Measurements from ENCODE around the gene GALNT12. TPM values are rescaled to one million over a fixed set of nuclear protein-coding genes. Genes with fewer than 3 reads are reported as not detected.

Gene GALNT12
- total RNA-seq, 1 donor from 2014 or later = 2.8 TPM

DNA sequence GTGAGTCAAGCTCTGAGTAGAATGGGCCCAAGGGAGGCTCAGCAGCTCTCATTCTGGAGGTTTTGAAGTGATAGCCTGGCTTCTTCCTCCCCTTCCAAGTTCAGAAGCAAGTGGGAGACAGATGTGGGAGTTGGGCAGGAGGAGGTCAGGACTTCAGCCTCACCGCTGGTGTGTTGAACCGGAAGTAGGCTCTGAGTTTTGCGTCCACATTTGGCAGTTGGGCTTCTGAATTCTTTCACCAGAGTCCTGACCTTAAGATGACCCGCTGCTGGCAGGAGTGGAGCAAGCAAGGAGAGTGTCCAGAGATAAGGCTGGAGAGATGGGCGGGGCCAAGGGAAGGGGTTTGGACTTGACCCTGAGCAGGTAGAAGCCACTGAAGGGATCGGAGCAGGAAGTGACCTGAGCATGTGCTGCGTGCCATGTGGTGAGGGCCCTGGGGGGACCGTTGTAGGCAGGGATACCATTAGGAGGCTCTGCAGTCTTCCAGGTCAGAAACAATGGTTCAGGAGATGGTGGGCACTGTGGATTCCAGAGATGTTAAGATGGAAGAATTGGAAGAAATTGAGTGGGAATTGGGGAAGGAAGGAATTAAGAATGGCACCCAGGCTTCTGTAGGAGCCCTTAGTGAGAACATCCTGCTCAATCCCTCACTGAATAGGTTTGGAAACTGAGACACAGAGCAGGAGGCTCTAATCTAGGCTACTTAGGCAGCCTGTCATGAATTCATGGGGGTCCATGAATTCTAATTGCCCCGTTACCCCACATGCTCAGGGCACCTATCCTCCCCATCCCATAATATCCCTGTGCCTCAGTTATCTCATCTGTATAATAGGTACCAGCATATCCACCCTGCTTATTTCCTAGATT, 25.9 kb downstream of the GALNT12 start:
- no peak for DNase-seq

DNA sequence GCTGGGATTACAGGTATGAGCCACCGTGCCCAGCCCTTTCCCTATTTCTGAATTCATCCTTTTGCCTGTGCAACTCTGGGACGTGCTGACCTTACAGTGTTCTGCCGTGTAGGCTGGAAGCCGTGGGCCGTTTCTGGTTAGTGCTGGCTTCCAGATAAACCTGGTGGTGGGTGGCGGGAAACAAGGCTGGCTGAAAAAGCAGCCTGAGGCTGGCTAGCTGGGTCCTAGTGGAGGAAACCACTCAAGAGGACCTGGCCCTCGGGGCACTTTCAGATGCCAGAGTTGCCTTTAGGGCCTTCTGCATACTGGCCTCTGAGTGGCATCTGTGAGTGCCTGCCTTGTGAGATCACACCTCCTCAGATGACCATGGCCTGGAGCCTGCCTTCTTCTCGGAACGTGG, 26.9 kb downstream of the GALNT12 start:
- DNase-seq = no peak

DNA sequence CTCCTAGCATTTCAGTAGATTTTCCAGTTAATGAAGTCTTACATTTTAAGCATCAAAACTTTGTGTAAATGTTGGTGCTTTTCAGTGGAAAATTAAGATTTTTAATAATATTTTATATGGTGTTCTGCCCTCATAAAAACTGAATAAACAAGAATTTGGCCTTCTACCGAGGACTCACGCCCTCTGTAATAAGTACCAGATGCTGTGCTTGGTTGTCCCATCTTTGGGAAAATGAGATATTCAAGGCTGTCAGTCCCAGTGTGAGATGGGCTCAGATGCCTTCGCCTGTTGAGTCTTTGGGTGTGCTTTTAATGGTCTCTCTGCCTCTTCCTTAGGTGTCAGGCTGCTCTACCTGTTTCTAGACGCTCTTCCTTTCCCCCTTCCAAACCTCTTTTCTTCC, 28.7 kb downstream of the GALNT12 start:
- DNase-seq = peak; percentile 4

DNA sequence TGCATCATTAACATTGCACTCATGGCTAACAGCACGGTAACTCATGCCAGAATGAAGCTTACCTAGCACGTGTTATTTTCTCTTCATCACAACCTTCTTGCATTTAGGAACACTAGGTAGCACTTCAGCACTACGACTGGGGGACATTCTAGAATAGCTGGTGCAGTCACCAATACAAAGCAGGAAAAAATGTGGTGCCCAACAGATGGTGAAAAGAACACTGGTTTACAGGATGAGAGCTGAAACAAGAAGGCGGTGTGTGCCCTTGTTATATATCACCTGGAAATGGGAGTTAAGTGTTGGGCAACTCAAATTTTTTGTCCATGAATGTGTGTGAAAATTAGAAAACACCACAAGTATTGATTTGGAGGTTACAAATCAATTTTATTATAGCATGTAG, 30.0 kb downstream of the GALNT12 start:
- no peak for DNase-seq

DNA sequence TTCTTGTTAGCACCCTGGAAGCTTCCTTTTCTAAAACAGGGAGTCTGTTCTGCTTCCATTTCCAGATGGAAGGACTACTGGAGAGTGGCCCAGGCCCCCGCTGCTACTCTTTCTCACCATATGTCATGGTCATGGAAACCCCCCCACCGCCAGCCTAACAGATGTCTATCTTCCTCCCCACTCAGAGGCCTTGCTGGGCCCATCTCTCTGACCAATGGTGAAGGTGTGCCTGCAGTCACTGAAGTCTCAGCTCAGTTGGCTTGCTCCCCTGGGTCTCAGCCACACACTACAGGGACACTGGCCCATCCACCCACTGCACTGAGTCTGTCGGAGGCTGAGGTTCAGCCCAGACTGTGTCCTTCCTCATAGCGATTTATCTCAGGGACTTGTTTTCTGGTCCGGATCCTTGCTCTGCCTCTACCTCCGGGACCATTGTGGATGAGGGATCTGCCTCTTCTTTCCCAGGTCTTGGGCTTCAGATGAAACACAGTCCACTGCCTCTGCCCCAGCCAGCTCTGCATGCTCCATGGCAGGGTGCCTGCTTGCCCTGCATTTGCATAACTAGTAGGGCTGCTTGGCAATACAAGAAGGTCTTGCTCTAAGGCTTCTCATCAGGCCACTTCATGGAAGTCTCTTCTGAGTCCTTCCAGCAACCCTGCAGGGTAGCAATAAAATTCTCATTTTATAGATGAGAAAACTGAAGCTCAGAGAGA, 30.8 kb downstream of the GALNT12 start:
- DNase-seq = no peak

GRCh38 chr9:98838868-98839565, 31.5 kb downstream of the GALNT12 start:
- DNase-seq = no peak

DNA sequence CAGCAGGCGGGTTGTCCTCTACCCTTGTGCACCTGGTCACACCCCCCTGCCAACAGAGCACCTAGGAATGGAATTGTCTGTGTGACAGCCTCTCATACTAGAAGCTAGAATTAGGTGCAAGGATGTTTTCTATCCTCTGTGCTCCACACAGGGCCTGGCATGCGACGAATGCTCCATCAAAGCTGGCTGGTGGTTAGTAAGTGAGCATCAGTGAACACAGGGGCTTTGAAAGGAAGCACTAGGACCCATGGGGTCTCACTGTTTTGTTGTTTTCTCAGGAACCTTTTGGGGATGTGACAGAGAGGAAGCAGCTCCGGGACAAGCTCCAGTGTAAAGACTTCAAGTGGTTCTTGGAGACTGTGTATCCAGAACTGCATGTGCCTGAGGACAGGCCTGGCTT, 32.3 kb downstream of the GALNT12 start:
- DNase-seq = no peak

GRCh38 chr9:98842510-98842909, 35.0 kb downstream of the GALNT12 start:
- DNase-seq = no peak

GRCh38 chr9:98846081-98846480, 38.6 kb downstream of the GALNT12 start:
- no peak for DNase-seq

DNA sequence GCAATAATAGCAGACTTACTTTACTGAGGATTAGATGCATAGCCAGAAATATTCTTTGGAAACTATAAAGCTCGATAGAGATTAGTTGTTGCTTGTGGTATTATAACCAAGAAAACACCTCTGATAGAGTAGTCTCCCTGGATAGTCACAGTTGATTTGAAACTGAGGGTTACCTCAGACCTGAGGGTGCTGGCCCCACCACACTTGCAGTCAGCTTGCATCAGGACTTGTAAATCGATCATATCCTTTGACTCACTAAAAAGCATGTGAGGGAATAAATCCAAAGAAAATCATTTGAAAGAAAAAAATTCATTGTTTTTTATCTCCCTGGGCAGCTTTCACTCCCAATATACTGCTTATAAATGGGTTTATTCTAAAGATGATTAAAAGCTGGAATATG, 39.4 kb downstream of the GALNT12 start:
- DNase-seq = no peak

- peak; percentile 61 for DNase-seq
Observed at GRCh38 chr9:98848450-98849149, 41.1 kb downstream of the GALNT12 start.

DNA sequence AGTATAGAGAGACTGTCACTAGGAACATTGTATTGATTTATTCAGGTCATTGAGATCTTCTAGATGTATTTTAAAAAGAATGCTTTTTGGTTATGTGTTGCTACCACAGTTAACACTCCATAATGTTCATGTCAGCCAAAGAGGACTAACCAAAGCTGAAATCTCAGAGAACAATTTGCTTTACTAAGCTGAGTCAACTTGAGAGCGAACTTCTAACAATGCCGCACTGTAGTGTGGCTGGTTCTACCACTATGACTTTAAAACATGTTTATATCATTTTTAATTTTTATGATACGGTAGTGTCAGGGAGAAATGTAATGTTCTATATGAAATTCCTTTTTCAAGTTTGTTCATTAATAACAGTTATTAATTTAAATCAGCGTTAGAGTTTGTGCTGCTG, 42.1 kb downstream of the GALNT12 start:
- DNase-seq = no peak

GRCh38 chr9:98850851-98851729, 43.6 kb downstream of the GALNT12 start:
- DNase-seq = no peak

GRCh38 chr9:98851730-98852459, 44.4 kb downstream of the GALNT12 start:
- no peak for DNase-seq

DNA sequence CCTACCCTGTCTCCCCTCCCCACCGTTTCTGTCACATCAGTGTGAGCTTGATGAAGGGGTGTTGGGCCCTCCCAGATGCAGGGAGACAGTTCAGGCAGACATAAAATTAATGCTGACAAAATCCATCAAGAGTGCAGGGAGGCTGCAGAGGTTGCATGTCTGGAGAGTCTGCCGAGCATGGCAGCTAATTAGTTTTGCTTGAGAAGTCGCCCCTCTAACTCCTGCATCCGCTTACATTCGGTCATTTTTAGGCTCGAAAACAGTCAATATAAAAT, 44.9 kb downstream of the GALNT12 start:
- no peak for DNase-seq

- no peak for DNase-seq
Observed at GRCh38 chr9:98852961-98853360, 45.5 kb downstream of the GALNT12 start.

DNA sequence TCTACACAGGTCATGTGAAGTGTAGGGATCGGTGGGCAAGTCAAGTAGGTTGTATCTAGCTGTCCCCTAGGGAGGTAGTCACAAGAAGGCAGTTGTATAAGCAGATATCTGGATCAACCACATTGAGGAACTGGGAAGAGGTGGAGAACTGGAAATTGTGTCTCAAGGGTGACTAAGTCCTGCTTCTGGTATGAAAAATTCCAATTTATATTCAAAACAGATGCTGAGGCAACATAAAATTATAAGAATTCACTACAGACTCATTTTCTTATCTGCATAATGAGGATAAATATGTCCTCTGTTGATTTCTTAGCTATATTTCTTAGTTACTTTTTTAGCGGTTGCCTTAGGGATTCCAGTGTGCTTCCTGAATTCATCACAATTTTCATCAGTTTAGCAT, 46.8 kb downstream of the GALNT12 start:
- peak; percentile 42 for DNase-seq

DNA sequence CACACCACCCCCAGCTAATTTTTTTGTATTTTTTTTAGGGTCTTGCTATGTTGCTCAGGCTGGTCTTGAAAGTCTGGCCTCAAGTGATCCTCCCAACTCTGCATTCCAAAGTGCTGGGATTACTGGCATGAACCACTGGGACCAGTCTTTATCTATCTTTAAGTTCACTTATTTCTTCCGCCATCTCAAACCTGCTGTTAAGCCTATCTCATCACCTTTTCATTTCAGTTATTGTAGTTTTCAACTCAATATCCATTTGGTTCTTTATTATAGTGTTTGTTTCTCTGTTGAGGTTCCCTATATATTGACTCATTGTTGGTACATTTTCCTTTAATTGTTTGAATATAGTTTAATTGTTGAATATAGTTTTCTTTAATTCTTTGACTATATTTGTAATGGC, 48.1 kb downstream of the GALNT12 start:
- no peak for DNase-seq

DNA sequence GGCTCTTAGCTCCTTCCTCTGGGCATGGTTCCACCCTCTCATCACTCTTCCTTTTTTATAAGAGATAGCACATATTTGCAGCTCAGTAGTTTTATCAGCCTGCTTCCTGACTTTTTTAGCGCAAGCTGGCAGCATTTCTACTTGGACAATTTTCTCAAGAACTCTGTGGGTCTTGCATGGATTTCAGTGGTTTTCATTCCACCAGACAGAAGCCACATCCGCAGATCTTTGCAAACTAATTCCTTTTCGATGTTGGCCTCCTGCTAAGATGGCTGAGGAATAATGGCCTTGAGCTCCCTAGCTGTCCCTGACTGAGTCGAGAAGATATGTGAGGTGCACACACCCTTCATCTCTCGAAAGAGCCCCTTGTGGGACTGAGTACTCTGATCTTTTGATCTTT, 49.5 kb downstream of the GALNT12 start:
- DNase-seq = no peak

- no peak for DNase-seq
Observed at GRCh38 chr9:98859941-98860340, 52.5 kb downstream of the GALNT12 start.

GRCh38 chr9:98860871-98861293, 53.4 kb downstream of the GALNT12 start:
- peak; percentile 90 for DNase-seq
